NOMO-1 treated with dmso at 0.1 percent for 144 hours (cell line): ENCODE data around the gene PPFIBP1.
"Not testable (repeated sequence)": the region's sequence is repeated elsewhere in the genome, so short reads cannot be mapped to it uniquely, and the experiment has no call there.

Source experiments
- DNase-seq: peaks from one replicate; lab custom pipeline; 2025; ENCODE audit not compliant: unreplicated experiment; lab: John Stamatoyannopoulos, UW

Gene PPFIBP1

GRCh38 chr12:27541031-27541719, 17.2 kb downstream of the PPFIBP1 start:
- no peak for DNase-seq

- DNase-seq: no peak
Observed at GRCh38 chr12:27542628-27543027, 18.6 kb downstream of the PPFIBP1 start.

- DNase-seq: not testable (repeated sequence)
Observed at GRCh38 chr12:27544858-27545257, 20.9 kb downstream of the PPFIBP1 start.

- DNase-seq: no peak
Observed at GRCh38 chr12:27545665-27546064, 21.7 kb downstream of the PPFIBP1 start.

GRCh38 chr12:27547592-27547991, 23.6 kb downstream of the PPFIBP1 start:
- DNase-seq: no peak

- DNase-seq: no peak
Observed at GRCh38 chr12:27548301-27549199, 24.5 kb downstream of the PPFIBP1 start.

GRCh38 chr12:27549236-27549800, 25.3 kb downstream of the PPFIBP1 start:
- peak; percentile 37 for DNase-seq

GRCh38 chr12:27549801-27550652, 26.0 kb downstream of the PPFIBP1 start:
- peak; percentile 78 for DNase-seq

- DNase-seq: no peak
Observed at GRCh38 chr12:27550653-27550975, 26.6 kb downstream of the PPFIBP1 start.

- DNase-seq: no peak
Observed at GRCh38 chr12:27551172-27551840, 27.3 kb downstream of the PPFIBP1 start.

GRCh38 chr12:27552235-27552634, 28.2 kb downstream of the PPFIBP1 start:
- DNase-seq: no peak

GRCh38 chr12:27552886-27553560, 29.0 kb downstream of the PPFIBP1 start:
- DNase-seq: peak; percentile 45

GRCh38 chr12:27553941-27554340, 29.9 kb downstream of the PPFIBP1 start:
- DNase-seq: no peak

GRCh38 chr12:27554421-27555186, 30.6 kb downstream of the PPFIBP1 start:
- DNase-seq: no peak

- peak; percentile 27 for DNase-seq
Observed at GRCh38 chr12:27555361-27555760, 31.4 kb downstream of the PPFIBP1 start.

- peak; percentile 9 for DNase-seq
Observed at GRCh38 chr12:27555925-27556778, 32.1 kb downstream of the PPFIBP1 start.

GRCh38 chr12:27560126-27560525, 36.1 kb downstream of the PPFIBP1 start:
- DNase-seq: no peak
